Cerebellar cortex (tissue), 1 donor: Measurements from ENCODE around the gene ZNF516.
A peak's percentile ranks its signal among the peaks of the same experiment; 100 is the strongest.

ENCODE experiments used
- DNase-seq: peaks from one replicate; pipeline ENCODE4 v3.0.0-alpha.2; 2015; ENCODE audit warnings: low spot score

The ZNF516 gene

DNA sequence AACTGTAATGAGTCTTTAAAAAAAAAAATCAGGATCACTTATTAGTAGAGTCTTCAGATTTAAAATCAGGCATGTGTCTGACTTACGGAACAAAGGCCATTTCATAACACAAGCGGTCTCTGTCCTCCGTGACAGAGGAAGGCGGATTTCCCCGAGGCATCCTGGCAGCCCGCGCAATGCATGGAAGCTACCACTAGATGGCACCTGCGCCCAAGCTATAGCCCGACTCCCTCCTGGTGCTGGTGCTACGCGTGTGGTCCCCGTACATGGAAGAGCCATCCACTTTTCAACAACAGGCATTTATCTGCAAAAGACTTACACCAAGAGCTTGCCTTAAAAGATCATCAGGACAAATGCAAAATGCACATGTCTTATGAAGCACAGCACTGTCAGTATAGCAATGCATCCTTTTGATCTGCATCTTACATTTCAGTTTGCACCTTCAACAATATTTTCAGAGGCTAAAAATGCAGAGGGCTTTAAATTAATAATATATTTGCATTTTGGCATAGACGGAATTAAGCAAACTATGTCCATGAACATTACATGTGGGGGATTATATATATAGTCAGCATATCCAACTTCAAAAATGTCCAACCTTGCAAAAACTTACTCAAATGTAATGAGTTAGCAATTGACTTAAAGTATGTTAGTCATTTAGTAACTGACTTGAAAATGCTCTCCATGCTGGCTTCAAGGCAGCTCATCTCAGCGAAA, 96.0 kb downstream of the ZNF516 start:
- peak; percentile 71 for DNase-seq

DNA sequence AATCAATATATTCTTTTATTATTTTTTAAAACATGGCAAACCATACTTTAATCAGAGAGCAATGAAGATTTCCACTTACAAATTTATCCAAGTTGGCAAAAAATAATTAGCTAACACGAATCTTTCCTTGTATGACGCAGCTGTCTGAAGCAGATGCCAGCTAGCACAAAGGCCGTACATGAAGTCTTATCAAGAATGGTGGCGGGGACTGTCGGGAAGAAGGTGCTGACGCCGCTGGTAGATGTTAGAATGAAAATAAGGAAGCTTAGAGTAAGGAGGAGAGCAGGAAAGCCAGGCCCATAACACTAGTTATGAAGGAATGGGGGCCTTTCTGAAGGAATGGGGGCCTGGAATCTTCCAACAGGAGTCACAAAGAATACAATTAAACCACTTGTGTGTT, 96.7 kb downstream of the ZNF516 start:
- DNase-seq = no peak

- no peak for DNase-seq
These were observed 97.4 kb downstream of the ZNF516 start for GRCh38 chr18:76397631-76398030.

DNA sequence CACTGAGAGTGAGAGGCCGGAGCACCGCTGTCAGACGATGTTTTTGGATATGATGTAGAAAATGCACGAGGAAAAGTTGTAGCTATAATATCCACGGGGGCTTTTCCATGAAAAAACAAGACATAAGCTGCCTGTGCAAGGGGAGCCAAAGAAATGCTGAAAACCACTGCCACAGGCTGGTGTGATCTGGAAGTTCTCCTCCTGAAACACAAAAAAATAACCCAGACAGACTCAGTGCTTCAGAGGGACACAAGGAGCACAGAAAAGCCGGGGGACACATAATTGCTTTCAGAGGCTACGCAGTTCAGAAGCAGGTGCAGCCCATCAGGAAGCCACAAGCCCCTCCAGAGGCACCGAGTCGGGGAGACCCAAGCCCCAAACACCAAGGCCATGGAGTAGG, 98.2 kb downstream of the ZNF516 start:
- no peak for DNase-seq

DNA sequence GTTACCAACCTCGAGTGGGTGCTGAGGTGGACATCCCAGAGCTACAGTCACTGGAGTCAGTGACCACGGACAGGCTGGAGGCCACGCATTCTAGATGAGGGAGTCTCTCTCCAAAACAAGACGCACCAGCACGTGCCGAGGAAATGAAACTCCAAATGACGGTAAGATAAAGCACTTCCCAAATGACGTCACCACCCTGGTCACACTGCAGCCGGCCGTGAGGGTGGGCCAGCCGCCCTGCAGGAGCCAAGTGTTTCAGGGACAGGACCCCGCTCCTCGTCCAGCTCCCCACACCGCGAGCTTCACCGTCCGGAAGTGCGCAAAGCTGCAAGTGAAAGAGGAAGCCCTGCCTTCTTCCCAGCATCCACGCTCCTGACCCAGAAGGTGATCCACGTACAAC, 99.4 kb downstream of the ZNF516 start:
- no peak for DNase-seq

GRCh38 chr18:76394780-76395476, 100.1 kb downstream of the ZNF516 start:
- DNase-seq = no peak

- no peak for DNase-seq
These were observed 102.7 kb downstream of the ZNF516 start for GRCh38 chr18:76392349-76392748.

DNA sequence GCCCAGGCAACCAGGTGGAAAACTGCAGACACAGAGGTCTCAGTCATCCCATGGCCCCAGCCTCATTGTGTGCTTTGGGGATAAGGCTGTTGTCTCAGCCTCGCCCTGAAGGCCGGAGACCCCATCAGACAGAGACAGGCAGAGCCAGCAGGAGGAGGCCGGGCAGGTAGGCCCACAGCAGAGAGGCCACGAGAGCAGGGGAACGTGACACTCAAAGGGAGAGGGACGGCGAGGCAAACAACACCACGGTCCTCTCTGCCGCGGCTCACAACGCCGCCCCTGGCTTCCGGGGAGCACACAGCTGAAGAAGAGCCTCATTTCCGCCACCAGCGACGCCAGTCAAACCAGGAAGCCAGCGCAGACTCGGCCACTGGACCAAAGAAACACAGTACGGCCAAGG, 103.3 kb downstream of the ZNF516 start:
- no peak for DNase-seq

DNA sequence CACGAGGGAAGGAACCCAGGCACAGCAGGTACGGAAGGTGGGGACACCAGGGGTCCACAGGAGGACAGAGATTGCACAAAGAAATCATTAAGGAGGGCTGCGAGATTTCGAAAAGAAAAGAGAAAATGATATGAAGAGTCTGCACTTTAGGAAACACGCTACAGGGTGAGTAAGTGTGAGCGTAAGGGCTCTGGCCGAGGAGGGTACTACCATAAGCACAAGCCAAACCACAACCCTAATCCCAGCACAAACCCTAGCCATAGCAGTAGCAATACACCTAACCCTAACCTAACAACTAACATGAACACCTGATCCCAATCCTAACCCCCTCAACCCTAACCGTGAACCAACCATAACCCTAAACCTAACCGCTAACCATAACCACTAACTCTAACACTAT, 104.0 kb downstream of the ZNF516 start:
- no peak for DNase-seq

- no peak for DNase-seq
These were observed 104.5 kb downstream of the ZNF516 start for GRCh38 chr18:76390452-76391035.

GRCh38 chr18:76389716-76390115, 105.3 kb downstream of the ZNF516 start:
- no peak for DNase-seq

DNA sequence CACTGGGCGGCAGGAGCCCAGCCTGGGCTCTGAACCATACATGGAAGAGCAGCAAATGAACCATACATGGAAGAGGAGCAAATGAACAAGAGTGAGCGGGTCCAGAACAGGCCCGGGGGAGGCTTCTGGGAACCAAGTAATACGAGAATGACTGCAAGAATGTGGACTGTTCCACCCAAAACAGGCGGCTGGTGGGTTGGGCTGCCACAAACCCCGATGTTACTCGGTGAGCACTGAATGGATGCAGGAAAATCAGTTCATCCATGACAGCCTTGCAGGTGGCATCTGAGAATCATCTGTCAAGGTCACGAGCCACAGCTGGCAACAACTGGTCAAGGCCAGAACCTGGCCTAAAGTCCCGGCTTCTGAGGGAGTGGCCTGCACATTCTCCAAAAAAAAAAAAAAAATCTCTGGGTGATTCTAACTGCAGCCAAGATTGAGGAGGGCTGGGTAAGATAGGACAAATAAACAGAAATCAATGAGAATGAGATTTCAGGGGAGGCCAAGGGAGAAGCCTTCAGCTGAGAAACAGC, 106.1 kb downstream of the ZNF516 start:
- DNase-seq = no peak

DNA sequence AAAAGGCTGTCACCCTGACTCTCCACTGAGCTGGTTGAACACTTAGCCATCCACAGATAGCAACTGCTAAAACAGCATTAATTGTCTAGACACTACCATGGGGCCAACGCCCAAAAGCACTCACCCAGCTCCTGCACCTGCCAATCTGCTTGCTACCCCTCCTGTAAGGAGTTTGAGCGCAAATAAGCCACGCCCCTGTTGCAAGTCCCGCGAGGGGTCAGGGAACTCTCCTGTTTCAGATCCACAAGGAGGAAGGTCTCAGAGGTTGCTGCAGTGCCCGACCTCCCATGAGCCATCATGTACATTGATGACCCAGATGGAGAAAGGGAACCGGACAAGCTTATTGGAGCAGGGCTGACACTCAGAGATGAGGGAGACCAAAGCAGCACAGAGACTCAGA, 106.8 kb downstream of the ZNF516 start:
- no peak for DNase-seq

- no peak for DNase-seq
These were observed 107.4 kb downstream of the ZNF516 start for GRCh38 chr18:76387608-76388007.

GRCh38 chr18:76386886-76387285, 108.2 kb downstream of the ZNF516 start:
- DNase-seq = no peak

DNA sequence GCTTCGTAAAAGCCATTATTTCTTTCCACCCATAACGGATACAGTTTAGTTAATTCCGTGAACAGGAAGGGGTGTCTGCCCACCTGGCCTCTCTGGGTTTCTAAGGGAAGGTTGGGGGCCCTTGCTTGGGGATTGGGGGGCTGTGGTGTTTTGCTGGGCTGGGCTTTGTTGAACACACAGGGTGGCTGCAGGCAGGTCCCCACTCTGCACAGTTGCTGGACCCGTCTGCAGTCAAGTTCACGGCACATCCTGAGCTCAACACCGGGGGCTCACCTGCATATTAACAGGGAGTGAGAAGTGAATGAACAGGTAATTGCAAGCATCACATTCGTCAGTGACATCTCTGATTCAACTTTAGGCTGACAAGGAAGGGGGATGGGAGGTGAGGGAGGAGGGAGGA, 109.0 kb downstream of the ZNF516 start:
- DNase-seq = no peak

DNA sequence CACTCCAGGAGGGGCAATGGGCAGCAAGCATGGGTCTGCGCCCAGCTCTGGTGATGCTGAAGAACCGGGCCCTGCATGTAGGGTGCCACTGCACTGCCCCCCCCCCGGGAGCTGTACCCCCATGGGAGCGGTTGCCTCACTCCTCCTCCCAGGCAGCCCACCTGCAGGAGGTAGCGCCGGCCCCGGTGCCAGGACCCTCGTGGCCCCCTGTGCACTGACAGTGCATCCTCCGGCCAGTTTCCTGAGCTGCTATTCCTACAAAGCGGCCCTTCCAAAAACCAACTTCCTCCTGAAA, 109.4 kb downstream of the ZNF516 start:
- DNase-seq = no peak

- no peak for DNase-seq
These were observed 110.0 kb downstream of the ZNF516 start for GRCh38 chr18:76384861-76385680.

GRCh38 chr18:76384114-76384790, 110.8 kb downstream of the ZNF516 start:
- DNase-seq = no peak

DNA sequence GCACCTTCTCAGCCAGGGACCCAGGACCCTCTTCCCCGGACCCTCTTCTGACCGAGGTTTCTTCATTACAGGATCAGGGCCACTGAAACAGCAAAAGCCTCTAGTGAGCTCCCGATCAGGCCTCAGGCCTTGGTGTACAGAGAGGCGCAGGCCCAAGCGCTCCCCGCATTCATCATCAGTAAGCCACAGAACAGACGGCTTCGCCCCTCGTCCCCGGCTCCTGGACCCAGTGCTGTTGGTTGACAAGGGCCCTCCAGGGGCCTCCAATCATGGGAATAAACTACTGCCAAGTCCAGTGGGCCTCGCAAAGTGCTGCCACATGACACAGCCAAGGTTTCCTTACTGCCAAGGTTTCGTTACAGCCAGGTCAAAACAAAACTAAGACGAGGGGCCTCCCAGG, 111.4 kb downstream of the ZNF516 start:
- no peak for DNase-seq

GRCh38 chr18:76382275-76382674, 112.8 kb downstream of the ZNF516 start:
- no peak for DNase-seq
